RWPE1 (cell line): ENCODE results near the gene HNRNPK.

Source experiments
- CTCF ChIA-PET: fragments of 350-600 bp; sonication (Branson Sonifier 250); formaldehyde crosslinking; extraction: SDS; loops from one replicate; lab custom pipeline; 2021; lab: Yijun Ruan, JAX
- POLR2A ChIA-PET: fragments of 400-600 bp; formaldehyde crosslinking; extraction: SDS; loops from one replicate; lab custom pipeline; 2020; ENCODE audit warnings: antibody characterized with exemption; ENCODE audit not compliant: low non-redundant PET; lab: Yijun Ruan, JAX
- DNase-seq: peaks from one replicate; pipeline ENCODE4 v3.0.0; 2012; ENCODE audit warnings: low spot score
- H3K27ac ChIP-seq: fragments of 450-650 bp; 2 replicates; pipeline ENCODE4 v1.5.1; 2017
- TF ChIP-seq, protein P1 (sequence below): fragments of 450-650 bp; conservative IDR thresholded peaks from 2 replicates; pipeline ENCODE4 v1.5.1; 2017; ENCODE audit warnings: low read depth, mild to moderate bottlenecking

HNRNPK gene

DNA sequence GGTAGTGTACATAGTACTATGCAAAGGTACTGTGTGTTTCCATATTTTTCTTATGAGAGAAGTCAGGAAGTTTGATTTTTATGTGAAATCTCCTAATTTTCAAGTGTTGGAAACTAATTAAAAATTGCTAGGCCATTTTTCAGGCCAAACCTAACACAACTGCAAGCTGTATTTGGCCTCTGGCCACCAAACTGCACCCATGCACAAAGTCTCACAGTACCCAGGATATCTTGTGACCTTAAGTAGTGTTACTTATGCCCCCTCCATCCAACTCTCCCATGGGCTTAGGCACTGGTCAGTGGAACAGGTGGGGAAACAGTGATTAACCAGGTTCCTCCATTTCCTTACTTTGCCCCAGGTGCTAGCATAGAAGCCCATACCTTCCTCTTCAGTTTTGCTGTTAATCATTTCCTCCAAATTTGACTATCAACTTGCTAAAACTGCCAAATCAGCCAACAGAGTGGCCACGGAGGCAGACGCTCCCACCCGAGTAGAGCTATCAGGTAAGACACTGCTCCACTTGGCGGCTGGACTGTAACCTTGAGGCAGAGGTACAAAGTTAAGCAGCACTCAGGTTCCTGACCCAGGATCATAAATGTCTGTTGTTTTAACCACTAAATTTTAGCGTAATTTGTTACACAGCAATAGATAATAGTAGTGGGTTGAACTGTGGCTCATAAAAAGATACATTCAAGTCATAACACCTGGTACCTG, 39.3 kb downstream of the HNRNPK start:
- CTCF ChIA-PET, result interaction anchor here (2.1 kb wide), 1 partner anchor 320 kb away, joined by 8 read pairs; no protein-coding TSS in a partner anchor
- POLR2A ChIA-PET, result no interaction called here

DNA sequence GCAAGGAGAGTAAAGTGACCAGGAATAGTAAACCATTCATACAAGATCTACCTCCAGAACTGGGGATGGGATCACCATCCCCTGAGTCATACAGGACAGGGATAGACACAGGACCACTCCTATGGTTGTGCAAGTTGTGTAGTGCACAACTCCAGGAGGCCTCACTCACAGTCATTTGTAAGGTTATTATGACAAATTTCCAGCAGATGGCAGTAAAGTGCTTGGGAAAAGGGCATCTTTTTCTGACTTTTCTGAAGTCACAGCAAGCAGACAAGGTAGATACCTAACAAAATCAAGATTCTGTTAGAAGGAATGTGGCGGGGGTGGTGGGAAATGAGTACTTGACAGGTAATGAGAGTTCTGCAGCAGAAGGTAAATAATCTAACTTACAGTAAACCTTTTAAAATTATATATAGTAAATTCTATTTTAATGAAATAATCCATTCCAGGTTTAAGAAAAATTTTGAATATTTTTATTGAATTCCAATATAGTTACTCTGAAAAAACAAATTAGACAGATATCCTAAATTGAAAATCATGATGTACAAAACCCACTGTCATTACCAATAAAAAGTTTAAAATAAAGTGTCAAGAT, 42.1 kb downstream of the HNRNPK start:
- peak; percentile 57 for DNase-seq
- POLR2A ChIA-PET, result no interaction called here
- CTCF ChIA-PET, result interaction anchor here (0.7 to 1.4 kb wide), 5 partner anchors 23 to 718 kb away, joined by 3 to 21 read pairs (median 4); no protein-coding TSS in a partner anchor
- no peak overlapping the region for H3K27ac ChIP-seq
- TF ChIP-seq, protein P1, sequence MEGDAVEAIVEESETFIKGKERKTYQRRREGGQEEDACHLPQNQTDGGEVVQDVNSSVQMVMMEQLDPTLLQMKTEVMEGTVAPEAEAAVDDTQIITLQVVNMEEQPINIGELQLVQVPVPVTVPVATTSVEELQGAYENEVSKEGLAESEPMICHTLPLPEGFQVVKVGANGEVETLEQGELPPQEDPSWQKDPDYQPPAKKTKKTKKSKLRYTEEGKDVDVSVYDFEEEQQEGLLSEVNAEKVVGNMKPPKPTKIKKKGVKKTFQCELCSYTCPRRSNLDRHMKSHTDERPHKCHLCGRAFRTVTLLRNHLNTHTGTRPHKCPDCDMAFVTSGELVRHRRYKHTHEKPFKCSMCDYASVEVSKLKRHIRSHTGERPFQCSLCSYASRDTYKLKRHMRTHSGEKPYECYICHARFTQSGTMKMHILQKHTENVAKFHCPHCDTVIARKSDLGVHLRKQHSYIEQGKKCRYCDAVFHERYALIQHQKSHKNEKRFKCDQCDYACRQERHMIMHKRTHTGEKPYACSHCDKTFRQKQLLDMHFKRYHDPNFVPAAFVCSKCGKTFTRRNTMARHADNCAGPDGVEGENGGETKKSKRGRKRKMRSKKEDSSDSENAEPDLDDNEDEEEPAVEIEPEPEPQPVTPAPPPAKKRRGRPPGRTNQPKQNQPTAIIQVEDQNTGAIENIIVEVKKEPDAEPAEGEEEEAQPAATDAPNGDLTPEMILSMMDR, result peak; percentile 63

More for the DNA sequence above, 39.3 kb downstream of the HNRNPK start:
- no peak for DNase-seq
- no peak overlapping the region for H3K27ac ChIP-seq
- TF ChIP-seq, protein P1, result no peak

DNA sequence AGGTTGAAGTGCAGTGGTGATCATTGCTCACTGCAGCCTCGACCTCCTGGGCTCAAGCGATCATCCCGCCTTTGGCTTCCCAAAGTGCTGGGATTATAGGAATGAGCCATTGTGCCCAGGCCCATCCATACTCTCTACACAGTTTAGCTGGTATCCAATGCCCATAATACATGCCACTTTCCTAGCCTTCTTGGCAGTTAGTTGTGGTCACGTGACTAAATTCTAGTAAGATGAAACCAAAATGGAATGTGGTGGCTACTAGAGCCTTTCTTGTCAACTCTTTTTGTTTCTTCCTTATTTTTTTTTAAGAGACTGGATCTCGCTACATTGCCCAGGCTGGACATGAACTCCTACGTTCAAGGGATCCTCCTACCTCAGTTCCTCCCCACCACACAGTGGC, 43.5 kb downstream of the HNRNPK start:
- TF ChIP-seq, protein P1, result no peak
- DNase-seq, result no peak
- ChIA-PET CTCF (interaction anchor here (0.5 to 1.4 kb wide), 2 partner anchors 324 to 493 kb away, joined by 4 to 21 read pairs; no protein-coding TSS in a partner anchor), POLR2A (no interaction called here)
- peak overlapping the region; percentile 57 for H3K27ac ChIP-seq

DNA sequence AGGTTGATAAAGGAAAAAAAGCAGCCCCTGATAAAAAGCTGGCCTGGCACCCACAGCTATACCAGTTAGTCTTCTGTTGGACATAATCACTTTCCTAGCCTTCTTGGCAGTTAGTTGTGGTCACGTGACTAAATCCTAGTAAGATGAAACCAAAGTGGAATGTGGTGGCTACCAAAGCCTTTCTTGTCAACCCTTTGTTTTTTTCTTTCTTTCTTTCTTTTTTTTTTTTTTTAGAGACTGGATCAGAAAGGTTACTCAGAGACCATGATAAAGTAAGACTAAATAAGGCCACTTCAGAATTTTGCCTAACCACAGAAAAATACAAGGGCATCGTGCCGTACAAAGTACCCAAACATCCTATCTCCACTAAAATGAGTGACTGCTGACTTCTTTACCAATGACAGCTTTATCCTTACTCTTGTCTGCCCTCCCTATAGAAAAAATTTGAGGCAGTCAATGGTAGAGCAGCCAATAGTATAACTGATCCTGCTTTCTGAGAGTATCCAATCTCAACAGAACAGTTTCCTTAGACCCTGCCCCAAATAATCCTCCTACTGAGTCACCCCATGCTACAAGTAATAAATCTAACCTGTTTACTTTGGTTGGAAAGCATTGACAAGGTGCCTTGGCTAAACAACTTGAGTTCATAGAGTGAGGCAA, 44.6 kb downstream of the HNRNPK start:
- ChIA-PET CTCF (no interaction called here), POLR2A (no interaction called here)
- peak overlapping the region; percentile 29; the same call in 1 of the 2 replicates for H3K27ac ChIP-seq
- DNase-seq, result peak; percentile 58
- TF ChIP-seq, protein P1, result no peak

DNA sequence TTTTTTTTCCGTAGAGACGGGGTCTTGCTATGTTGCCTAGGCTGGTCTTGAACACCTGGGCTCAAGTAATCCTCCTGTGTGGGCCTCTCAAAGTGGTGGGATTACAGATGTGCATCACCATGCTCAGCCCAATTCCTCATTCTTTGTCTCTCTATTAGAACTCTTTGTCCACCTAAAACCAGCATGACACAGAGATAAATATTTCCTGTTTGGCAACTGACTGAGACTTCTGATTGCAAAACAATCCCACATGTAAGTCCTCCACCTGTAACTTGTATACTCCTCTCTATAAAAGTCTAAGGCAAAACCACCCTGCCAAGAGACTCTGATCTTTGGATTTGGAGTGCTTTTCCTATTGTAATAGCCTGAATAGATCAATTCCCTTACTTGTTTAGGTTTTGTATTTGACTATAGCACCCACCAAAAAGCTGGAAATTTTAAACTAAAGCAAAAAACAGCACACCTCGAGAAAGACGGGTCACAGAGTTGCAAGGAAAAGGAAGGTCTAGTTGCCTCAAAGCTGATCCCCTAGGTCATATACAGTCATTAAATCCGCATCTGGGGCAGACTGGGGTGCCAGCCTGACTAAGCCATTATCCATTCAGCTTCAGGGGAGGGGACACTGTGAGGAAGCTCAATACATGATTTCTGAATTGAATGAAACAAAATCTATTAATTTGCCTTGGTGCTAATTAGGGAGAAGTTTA, 45.3 kb downstream of the HNRNPK start:
- ChIA-PET POLR2A (interaction anchor here (0.6 kb wide), 1 partner anchor 16 kb away, joined by 5 read pairs; no protein-coding TSS in a partner anchor), CTCF (no interaction called here)
- peak overlapping the region; percentile 29; the same call in 1 of the 2 replicates for H3K27ac ChIP-seq
- TF ChIP-seq, protein P1, result no peak
- peak; percentile 84 for DNase-seq
